NCI-H748 (cell line): ENCODE data around the gene GJD4.

Source experiments
- DNase-seq: peaks from one replicate; lab custom pipeline; 2025; ENCODE audit not compliant: unreplicated experiment; lab: John Stamatoyannopoulos, UW

GJD4 gene

GRCh38 chr10:35605191-35605590 is at the start of gene GJD4:
Gene GJD4 (plus strand): TSS chr10:35605341. CDS start chr10:35605568, 227 bp downstream.
- no peak for DNase-seq

- no peak for DNase-seq
Measured at GRCh38 chr10:35555962-35556930, 48.9 kb upstream of the GJD4 start.

GRCh38 chr10:35558276-35558675 is 46.9 kb upstream of the GJD4 start:
- no peak for DNase-seq

- no peak for DNase-seq
Measured at GRCh38 chr10:35559416-35559815, 45.7 kb upstream of the GJD4 start.

- DNase-seq: no peak
Measured at GRCh38 chr10:35561715-35562114, 43.4 kb upstream of the GJD4 start.

- DNase-seq: no peak
Measured at GRCh38 chr10:35562427-35562826, 42.7 kb upstream of the GJD4 start.

- DNase-seq: peak; percentile 70
Measured at GRCh38 chr10:35563261-35563891, 41.8 kb upstream of the GJD4 start.

- DNase-seq: no peak
Measured at GRCh38 chr10:35564341-35564968, 40.7 kb upstream of the GJD4 start.

GRCh38 chr10:35565602-35566081 is 39.5 kb upstream of the GJD4 start:
- DNase-seq: no peak

GRCh38 chr10:35567951-35568350 is 37.2 kb upstream of the GJD4 start:
- DNase-seq: no peak

- no peak for DNase-seq
Measured at GRCh38 chr10:35568483-35569015, 36.6 kb upstream of the GJD4 start.

- DNase-seq: no peak
Measured at GRCh38 chr10:35569111-35569707, 35.9 kb upstream of the GJD4 start.

- no peak for DNase-seq
Measured at GRCh38 chr10:35569836-35570235, 35.3 kb upstream of the GJD4 start.

- no peak for DNase-seq
Measured at GRCh38 chr10:35570397-35570796, 34.7 kb upstream of the GJD4 start.

- no peak for DNase-seq
Measured at GRCh38 chr10:35572583-35572982, 32.6 kb upstream of the GJD4 start.

- DNase-seq: no peak
Measured at GRCh38 chr10:35573796-35574195, 31.3 kb upstream of the GJD4 start.

GRCh38 chr10:35574924-35575352 is 30.2 kb upstream of the GJD4 start:
- DNase-seq: no peak

- no peak for DNase-seq
Measured at GRCh38 chr10:35575640-35576039, 29.5 kb upstream of the GJD4 start.

GRCh38 chr10:35576730-35577129 is 28.4 kb upstream of the GJD4 start:
- no peak for DNase-seq

- no peak for DNase-seq
Measured at GRCh38 chr10:35577926-35578617, 27.1 kb upstream of the GJD4 start.
